Peyer's patch (tissue), 4 donors: ENCODE results near the gene PRDX3.

ENCODE experiments used
- POLR2A ChIP-seq, 2 donors: fragments of 450-650 bp; IDR thresholded peaks; one replicate each; pipeline ENCODE4 v1.5.1; 2017; ENCODE audit warnings: antibody characterized with exemption in 2 of 2, mild to moderate bottlenecking in 2 of 2, moderate library complexity in 2 of 2
- TF ChIP-seq, protein P1 (sequence below), 6 experiments: fragments of 450-650 bp in 4 of 6; fragments of 200-600 bp in 2 of 6; sonication (generic) in 1 of 6; IDR thresholded peaks; one replicate each; pipeline ENCODE4 v1.5.1; 2017 to 2019; ENCODE audit warnings: antibody characterized with exemption in 6 of 6, mild to moderate bottlenecking in 3 of 6, moderate library complexity in 1 of 6

DNA sequence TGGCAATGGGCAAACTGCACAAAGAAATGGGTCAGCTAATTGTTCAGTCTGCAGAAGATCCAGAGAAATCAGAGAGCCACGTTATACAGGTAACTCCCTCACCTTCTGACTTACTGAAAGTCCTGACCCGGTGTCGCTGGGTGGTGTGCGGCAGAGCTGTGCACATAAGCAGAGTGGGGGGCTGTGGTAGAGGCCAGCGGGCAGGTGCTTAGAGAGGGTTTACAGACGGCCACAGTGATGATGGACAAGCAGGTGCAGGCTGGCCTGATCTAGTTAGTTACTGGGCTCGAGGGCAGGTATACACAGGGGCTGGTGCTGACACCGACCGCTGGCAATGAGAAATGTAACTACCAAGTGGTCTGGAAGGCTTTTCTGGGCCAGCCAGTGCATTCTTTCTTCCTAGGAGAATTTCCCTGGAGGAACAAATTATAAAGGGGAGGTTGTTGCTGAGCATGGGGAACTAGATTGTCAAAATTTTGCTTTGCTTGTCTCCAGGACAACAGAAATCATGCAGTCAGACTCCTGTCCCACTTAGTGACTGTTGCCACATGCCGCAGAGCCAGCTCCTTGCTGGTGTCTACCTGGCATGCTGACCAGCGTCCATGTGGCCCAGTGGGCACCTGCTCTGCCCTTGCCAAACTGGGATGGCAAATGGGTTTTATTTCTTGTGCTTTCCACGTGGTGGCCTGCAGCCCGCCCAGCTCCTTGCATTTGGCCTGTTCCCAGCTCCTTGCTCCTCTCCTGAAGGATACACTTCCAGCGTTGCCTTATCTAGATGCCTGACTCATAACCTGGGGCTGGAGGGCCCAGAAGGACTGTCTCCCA is 45.9 kb downstream of the PRDX3 start:
- no peak for TF ChIP-seq POLR2A (IDR thresholded peaks at IDR 0.05)
- TF ChIP-seq, protein P1, sequence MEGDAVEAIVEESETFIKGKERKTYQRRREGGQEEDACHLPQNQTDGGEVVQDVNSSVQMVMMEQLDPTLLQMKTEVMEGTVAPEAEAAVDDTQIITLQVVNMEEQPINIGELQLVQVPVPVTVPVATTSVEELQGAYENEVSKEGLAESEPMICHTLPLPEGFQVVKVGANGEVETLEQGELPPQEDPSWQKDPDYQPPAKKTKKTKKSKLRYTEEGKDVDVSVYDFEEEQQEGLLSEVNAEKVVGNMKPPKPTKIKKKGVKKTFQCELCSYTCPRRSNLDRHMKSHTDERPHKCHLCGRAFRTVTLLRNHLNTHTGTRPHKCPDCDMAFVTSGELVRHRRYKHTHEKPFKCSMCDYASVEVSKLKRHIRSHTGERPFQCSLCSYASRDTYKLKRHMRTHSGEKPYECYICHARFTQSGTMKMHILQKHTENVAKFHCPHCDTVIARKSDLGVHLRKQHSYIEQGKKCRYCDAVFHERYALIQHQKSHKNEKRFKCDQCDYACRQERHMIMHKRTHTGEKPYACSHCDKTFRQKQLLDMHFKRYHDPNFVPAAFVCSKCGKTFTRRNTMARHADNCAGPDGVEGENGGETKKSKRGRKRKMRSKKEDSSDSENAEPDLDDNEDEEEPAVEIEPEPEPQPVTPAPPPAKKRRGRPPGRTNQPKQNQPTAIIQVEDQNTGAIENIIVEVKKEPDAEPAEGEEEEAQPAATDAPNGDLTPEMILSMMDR (IDR thresholded peaks at IDR 0.05), result no peak
